ENCODE measurements around the gene ALPI.

- TF ChIP-seq ZNF624 (tag by site-specific recombination; IDR thresholded peaks at IDR 0.05) (no peak), CTCF (tag by site-specific recombination; IDR thresholded peaks at IDR 0.05) (no peak), REST (tag by site-specific recombination; IDR thresholded peaks at IDR 0.05) (no peak), ZNF76 (tag by site-specific recombination; IDR thresholded peaks at IDR 0.05; ENCODE audit: borderline replicate concordance, low read depth) (no peak), GLI4 (tag by site-specific recombination; IDR thresholded peaks at IDR 0.05) (no peak), ZNF777 (tag by site-specific recombination; IDR thresholded peaks at IDR 0.05; ENCODE audit: borderline replicate concordance) (no peak), SP3 (tag by site-specific recombination; IDR thresholded peaks at IDR 0.05) (no peak), TSHZ1 (tag by site-specific recombination; IDR thresholded peaks at IDR 0.05; ENCODE audit: borderline replicate concordance) (no peak), ZNF335 (tag by site-specific recombination; conservative IDR thresholded peaks at IDR 0.05) (no peak), SP7 (tag by site-specific recombination; IDR thresholded peaks at IDR 0.05) (no peak), ZNF558 (tag by site-specific recombination; IDR thresholded peaks at IDR 0.05) (no peak)
These were observed 46.6 kb downstream of the ALPI start for GRCh38 chr2:232502511-232502910.
